ENCODE measurements around the gene DCTPP1. TPM values are rescaled to one million over a fixed set of nuclear protein-coding genes. Genes with fewer than 3 reads are reported as not detected.
"Not testable (repeated sequence)": the region's sequence is repeated elsewhere in the genome, so short reads cannot be mapped to it uniquely, and the experiment has no call there.

The DCTPP1 gene
- polyA plus RNA-seq, 3 donors, result 50.1 to 56.8 (median 54.9) TPM

GRCh38 chr16:30457256-30457655 lies 27.4 kb upstream of the DCTPP1 start:
- DNase-seq, result no peak

GRCh38 chr16:30456302-30456701 lies 26.5 kb upstream of the DCTPP1 start:
- no peak for DNase-seq

- DNase-seq, result not testable (repeated sequence)
Observed at GRCh38 chr16:30452709-30453580, 23.1 kb upstream of the DCTPP1 start.

- no peak for DNase-seq
Observed at GRCh38 chr16:30449116-30449435, 19.2 kb upstream of the DCTPP1 start.

- no peak for DNase-seq
Observed at GRCh38 chr16:30447512-30448226, 17.8 kb upstream of the DCTPP1 start.

GRCh38 chr16:30446203-30446595 lies 16.4 kb upstream of the DCTPP1 start:
- DNase-seq, result no peak

GRCh38 chr16:30445408-30446202 lies 15.8 kb upstream of the DCTPP1 start, which contains the start of gene SEPHS2:
TSS of gene SEPHS2 (minus strand) at chr16:30445874. CDS start at chr16:30445727, 147 bp downstream.
- peak; percentile 97 for DNase-seq

GRCh38 chr16:30445149-30445407 lies 15.2 kb upstream of the DCTPP1 start:
- DNase-seq, result no peak

- no peak for DNase-seq
Observed at GRCh38 chr16:30444231-30445148, 14.7 kb upstream of the DCTPP1 start.

- no peak for DNase-seq
Observed at GRCh38 chr16:30443631-30444030, 13.8 kb upstream of the DCTPP1 start.

- no peak for DNase-seq
Observed at GRCh38 chr16:30439720-30440348, 10.0 kb upstream of the DCTPP1 start.

- DNase-seq, result no peak
Observed at GRCh38 chr16:30438835-30439234, 9.0 kb upstream of the DCTPP1 start.

- no peak for DNase-seq
Observed at GRCh38 chr16:30437511-30438046, 7.7 kb upstream of the DCTPP1 start.

GRCh38 chr16:30434852-30435251 lies 5.0 kb upstream of the DCTPP1 start:
- no peak for DNase-seq

GRCh38 chr16:30430428-30430970 lies 669 bp upstream of the DCTPP1 start:
- no peak for DNase-seq

- DNase-seq, result no peak
Observed at GRCh38 chr16:30429418-30429677, 482 bp downstream of the DCTPP1 start.

GRCh38 chr16:30428055-30428454 lies 1.8 kb downstream of the DCTPP1 start:
- DNase-seq, result no peak

- DNase-seq, result no peak
Observed at GRCh38 chr16:30421010-30421409, 8.8 kb downstream of the DCTPP1 start.

- DNase-seq, result no peak
Observed at GRCh38 chr16:30418350-30419181, 11.3 kb downstream of the DCTPP1 start.
